Tibial nerve (tissue), 4 donors: ENCODE data around the gene TTLL8. TPM values are rescaled to one million over a fixed set of nuclear protein-coding genes. Genes with fewer than 3 reads are reported as not detected.

Experiments
- DNase-seq, 2 donors: peaks; one replicate each; pipeline ENCODE4 v3.0.0-alpha.2; 2019; ENCODE audit warnings: low spot score in 2 of 2
- H3K27ac ChIP-seq, 4 donors: fragments of 200-600 bp; sonication (generic) in 3 of 4; one replicate each; pipeline ENCODE4 v1.5.1; 2017 to 2019; ENCODE audit warnings: mild to moderate bottlenecking in 1 of 4
- H3K27me3 ChIP-seq, 2 donors: fragments of 200-600 bp; sonication (generic) in 1 of 2; one replicate each; pipeline versions ENCODE4 v1.5.1 to v1.6.0; 2017 to 2019
- H3K36me3 ChIP-seq, 3 donors: fragments of 200-600 bp; sonication (generic); one replicate each; pipeline ENCODE4 v1.5.1; 2018 to 2019
- H3K4me1 ChIP-seq, 4 donors: fragments of 200-600 bp; sonication (generic) in 3 of 4; one replicate each; pipeline ENCODE4 v1.5.1; 2017 to 2019
- H3K4me3 ChIP-seq, 4 donors: fragments of 200-600 bp; sonication (generic) in 3 of 4; one replicate each; pipeline ENCODE4 v1.5.1; 2017 to 2019; ENCODE audit warnings: mild to moderate bottlenecking in 1 of 4, moderate library complexity in 1 of 4
- H3K9me3 ChIP-seq, 4 donors: fragments of 200-600 bp; sonication (generic) in 3 of 4; one replicate each; pipeline ENCODE4 v1.5.1; 2017 to 2019
- EP300 ChIP-seq, 2 donors: sonication (generic); formaldehyde crosslinking; IDR thresholded peaks; one replicate each; pipeline ENCODE4 v1.6.1; 2017; ENCODE audit warnings: antibody characterized with exemption in 2 of 2, mild to moderate bottlenecking in 1 of 2
- POLR2A ChIP-seq, 2 donors: fragments of 450-650 bp; IDR thresholded peaks; one replicate each; pipeline ENCODE4 v1.6.1; 2017; ENCODE audit warnings: antibody characterized with exemption in 2 of 2, mild to moderate bottlenecking in 2 of 2, moderate library complexity in 2 of 2
- WGBS, 2 donors: methylation state at CpG; one replicate each; pipeline ENCODE4 v1.1.5; 2018; 5-methylcytosine and 5-hydroxymethylcytosine counted together
- total RNA-seq, 4 donors: library from RNA; depleted of rRNA; stranded (reverse); fragments of >200 nt; gene quantifications; one replicate each; pipeline ENCODE4 v1.1.0, GENCODE V29; 2016
- TF ChIP-seq, protein P1 (sequence below), 5 experiments: fragments of 200-600 bp in 3 of 5; fragments of 450-650 bp in 2 of 5; sonication (generic) in 3 of 5; IDR thresholded peaks; one replicate each; pipeline ENCODE4 v1.5.1; 2016 to 2019; ENCODE audit warnings: antibody characterized with exemption in 5 of 5, mild to moderate bottlenecking in 3 of 5, moderate library complexity in 2 of 5

The TTLL8 gene
- total RNA-seq, 4 donors from 2014 or later = not detected

GRCh38 chr22:50011447-50012210 is 46.5 kb downstream of the TTLL8 start:
- no peak for TF ChIP-seq EP300 (IDR thresholded peaks at IDR 0.05)
- TF ChIP-seq, protein P1, sequence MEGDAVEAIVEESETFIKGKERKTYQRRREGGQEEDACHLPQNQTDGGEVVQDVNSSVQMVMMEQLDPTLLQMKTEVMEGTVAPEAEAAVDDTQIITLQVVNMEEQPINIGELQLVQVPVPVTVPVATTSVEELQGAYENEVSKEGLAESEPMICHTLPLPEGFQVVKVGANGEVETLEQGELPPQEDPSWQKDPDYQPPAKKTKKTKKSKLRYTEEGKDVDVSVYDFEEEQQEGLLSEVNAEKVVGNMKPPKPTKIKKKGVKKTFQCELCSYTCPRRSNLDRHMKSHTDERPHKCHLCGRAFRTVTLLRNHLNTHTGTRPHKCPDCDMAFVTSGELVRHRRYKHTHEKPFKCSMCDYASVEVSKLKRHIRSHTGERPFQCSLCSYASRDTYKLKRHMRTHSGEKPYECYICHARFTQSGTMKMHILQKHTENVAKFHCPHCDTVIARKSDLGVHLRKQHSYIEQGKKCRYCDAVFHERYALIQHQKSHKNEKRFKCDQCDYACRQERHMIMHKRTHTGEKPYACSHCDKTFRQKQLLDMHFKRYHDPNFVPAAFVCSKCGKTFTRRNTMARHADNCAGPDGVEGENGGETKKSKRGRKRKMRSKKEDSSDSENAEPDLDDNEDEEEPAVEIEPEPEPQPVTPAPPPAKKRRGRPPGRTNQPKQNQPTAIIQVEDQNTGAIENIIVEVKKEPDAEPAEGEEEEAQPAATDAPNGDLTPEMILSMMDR (IDR thresholded peaks at IDR 0.05) = no peak
- TF ChIP-seq POLR2A (IDR thresholded peaks at IDR 0.05) = no peak

GRCh38 chr22:50010676-50011446 is 47.2 kb downstream of the TTLL8 start:
- no peak overlapping the region for H3K27ac ChIP-seq
- H3K9me3 ChIP-seq = no peaks in the 10 kb centered on the region
- peak overlapping the region in 1 of 4 donors; percentile 12 for H3K4me3 ChIP-seq
- H3K4me1 ChIP-seq = peaks cover 0 to 20% (median 8%) of the 10 kb centered on the region in 4 donors
- TF ChIP-seq, protein P1 (IDR thresholded peaks at IDR 0.05) = no peak
- no peak for TF ChIP-seq EP300 (IDR thresholded peaks at IDR 0.05)
- no peak for TF ChIP-seq POLR2A (IDR thresholded peaks at IDR 0.05)
- no peak for DNase-seq
- no peaks in the 10 kb centered on the region for H3K36me3 ChIP-seq
- H3K27me3 ChIP-seq = peaks cover 0 to 76% of the 10 kb centered on the region in 2 donors
- 3 to 5% methylated on average over 30 to 43 of the region's 61 CpGs for WGBS, 2 donors

More at GRCh38 chr22:50011447-50012210, 46.5 kb downstream of the TTLL8 start:
- no peak overlapping the region for H3K4me3 ChIP-seq
- 49 to 51% methylated on average over 15 to 17 of the region's 18 CpGs for WGBS, 2 donors
- H3K4me1 ChIP-seq = peaks cover 0 to 20% (median 8%) of the 10 kb centered on the region in 4 donors
- DNase-seq = no peak
- H3K36me3 ChIP-seq = no peaks in the 10 kb centered on the region
- H3K9me3 ChIP-seq = no peaks in the 10 kb centered on the region
- H3K27ac ChIP-seq = no peak overlapping the region
- peaks cover 0 to 83% of the 10 kb centered on the region in 2 donors for H3K27me3 ChIP-seq

DNA sequence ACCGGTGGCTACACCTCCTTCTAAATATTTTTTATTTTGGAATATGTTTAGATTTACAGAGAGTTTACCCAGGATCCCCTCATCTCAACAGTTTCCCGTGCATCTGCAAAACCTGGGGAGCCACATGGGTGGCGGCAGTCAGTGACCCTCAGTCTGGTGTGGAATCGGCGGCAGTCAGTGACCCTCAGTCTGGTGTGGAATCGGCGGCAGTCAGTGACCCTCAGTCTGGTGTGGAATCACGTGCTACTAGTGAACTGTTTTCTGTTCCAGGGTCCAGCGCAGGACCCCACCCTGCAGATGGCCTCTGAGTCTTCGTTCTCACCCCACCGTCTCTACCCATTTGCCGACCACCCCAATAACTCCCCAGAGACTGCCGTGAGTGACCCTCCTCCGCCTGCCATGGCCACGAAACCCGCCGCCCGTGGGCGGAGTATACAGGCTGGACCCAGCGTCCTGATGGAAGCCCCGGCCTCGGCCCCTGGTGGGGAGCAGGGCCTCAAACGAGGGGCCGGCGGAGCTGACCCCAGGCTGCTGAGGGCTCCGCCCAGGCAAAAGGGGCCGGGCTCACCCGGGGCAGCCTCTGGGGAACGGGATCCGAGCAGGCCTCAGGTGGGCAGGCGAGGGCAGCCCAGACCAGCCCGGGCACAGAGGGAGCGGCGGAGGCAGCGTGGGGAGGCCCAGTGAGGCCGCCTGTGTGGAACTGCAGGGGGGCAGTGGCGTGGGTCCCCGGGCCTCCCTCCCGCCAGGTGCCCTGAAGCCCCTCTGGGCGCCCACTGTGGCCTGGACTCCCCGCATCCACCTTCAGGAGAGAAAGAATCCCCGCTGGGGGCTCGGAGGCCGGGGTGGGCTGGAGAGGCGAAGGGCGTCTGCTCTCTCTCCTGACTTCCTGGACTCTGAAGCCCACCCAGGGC is 48.1 kb downstream of the TTLL8 start:
- WGBS, 2 donors = 52 to 62% methylated on average over 22 to 41 of the region's 46 CpGs
- Histone ChIP-seq H3K4me3 (peak overlapping the region in 1 of 4 donors; percentile 12), H3K9me3 (no peaks in the 10 kb centered on the region), H3K4me1 (peaks cover 0 to 17% (median 8%) of the 10 kb centered on the region in 4 donors), H3K27me3 (peaks cover 0 to 68% of the 10 kb centered on the region in 2 donors), H3K27ac (no peak overlapping the region), H3K36me3 (no peaks in the 10 kb centered on the region)
- no peak for DNase-seq
- TF ChIP-seq EP300 (IDR thresholded peaks at IDR 0.05) (no peak), POLR2A (IDR thresholded peaks at IDR 0.05) (no peak)
- TF ChIP-seq, protein P1 (IDR thresholded peaks at IDR 0.05) = no peak

DNA sequence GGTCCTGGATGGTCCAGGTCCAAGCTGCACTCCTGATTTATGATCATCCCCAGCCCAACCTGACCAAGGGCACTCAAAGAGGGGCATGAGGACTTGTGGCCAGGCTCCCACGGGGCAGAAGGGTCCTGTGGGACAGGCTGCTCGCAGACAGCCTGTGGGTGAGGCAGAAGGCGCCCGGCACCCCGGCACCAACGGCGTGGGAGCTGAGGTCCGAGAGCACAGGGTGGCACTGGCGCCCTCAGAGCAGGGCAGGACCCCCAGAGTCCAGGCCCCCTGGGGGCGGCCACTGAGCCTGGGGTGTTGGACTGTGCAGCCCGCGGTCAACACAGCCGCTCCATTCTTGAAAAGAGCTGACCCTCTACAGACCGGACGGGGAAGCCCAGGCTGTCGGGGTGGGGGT is 48.8 kb downstream of the TTLL8 start:
- H3K9me3 ChIP-seq = no peaks in the 10 kb centered on the region
- WGBS, 2 donors = 77 to 83% methylated on average over 15 to 16 of the region's 16 CpGs
- peaks cover 0 to 61% of the 10 kb centered on the region in 2 donors for H3K27me3 ChIP-seq
- no peak for DNase-seq
- no peak overlapping the region for H3K27ac ChIP-seq
- no peak for TF ChIP-seq POLR2A (IDR thresholded peaks at IDR 0.05)
- TF ChIP-seq, protein P1 (IDR thresholded peaks at IDR 0.05) = no peak
- no peak for TF ChIP-seq EP300 (IDR thresholded peaks at IDR 0.05)
- no peaks in the 10 kb centered on the region for H3K36me3 ChIP-seq
- peaks cover 0 to 10% (median 4%) of the 10 kb centered on the region in 4 donors for H3K4me1 ChIP-seq
- no peak overlapping the region for H3K4me3 ChIP-seq
